ENCODE data around the gene C12orf57.

The C12orf57 gene

DNA sequence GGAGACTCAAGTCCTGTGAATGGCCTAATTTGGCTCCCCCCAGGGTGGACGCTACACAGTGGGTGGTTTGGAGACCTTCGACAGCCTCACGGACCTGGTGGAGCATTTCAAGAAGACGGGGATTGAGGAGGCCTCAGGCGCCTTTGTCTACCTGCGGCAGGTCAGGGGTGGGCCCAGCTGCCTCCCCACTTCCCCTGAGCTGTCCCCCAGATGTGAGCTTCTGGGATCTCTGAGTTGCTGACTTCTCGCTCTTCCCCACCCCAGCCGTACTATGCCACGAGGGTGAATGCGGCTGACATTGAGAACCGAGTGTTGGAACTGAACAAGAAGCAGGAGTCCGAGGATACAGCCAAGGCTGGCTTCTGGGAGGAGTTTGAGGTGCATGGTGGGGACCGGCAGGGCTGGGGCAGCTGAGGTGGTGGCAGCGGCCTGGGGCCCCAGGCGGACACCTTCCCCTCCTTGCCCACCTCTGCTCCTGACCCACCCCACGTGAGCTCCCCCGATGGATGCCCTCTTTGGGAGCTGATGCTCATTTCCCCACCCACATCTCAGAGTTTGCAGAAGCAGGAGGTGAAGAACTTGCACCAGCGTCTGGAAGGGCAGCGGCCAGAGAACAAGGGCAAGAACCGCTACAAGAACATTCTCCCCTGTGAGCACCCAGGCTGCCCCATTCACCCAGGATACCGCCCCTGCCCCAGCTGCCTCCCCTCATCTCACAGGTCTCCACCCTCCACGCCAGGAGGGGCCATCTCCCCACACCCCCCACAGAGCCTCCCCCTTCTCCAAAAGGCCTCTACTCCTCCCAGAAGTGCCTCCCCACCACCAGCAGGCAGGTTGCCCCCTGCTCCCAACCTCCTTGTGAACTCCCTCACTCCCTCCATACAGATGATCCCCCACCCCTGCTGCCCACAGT is 11.5 kb downstream of the C12orf57 start:
- no peak overlapping the region for H3K4me3 ChIP-seq (ENCODE audit: low read depth, low read length)
- DNase-seq (ENCODE audit: low read depth) = no peak
- TF ChIP-seq, protein P1, sequence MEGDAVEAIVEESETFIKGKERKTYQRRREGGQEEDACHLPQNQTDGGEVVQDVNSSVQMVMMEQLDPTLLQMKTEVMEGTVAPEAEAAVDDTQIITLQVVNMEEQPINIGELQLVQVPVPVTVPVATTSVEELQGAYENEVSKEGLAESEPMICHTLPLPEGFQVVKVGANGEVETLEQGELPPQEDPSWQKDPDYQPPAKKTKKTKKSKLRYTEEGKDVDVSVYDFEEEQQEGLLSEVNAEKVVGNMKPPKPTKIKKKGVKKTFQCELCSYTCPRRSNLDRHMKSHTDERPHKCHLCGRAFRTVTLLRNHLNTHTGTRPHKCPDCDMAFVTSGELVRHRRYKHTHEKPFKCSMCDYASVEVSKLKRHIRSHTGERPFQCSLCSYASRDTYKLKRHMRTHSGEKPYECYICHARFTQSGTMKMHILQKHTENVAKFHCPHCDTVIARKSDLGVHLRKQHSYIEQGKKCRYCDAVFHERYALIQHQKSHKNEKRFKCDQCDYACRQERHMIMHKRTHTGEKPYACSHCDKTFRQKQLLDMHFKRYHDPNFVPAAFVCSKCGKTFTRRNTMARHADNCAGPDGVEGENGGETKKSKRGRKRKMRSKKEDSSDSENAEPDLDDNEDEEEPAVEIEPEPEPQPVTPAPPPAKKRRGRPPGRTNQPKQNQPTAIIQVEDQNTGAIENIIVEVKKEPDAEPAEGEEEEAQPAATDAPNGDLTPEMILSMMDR (IDR thresholded peaks at IDR 0.05; ENCODE audit: control insufficient read depth, extremely low read depth, insufficient read depth) = no peak

GRCh38 chr12:6956021-6956727 is 12.4 kb downstream of the C12orf57 start:
- no peak overlapping the region for H3K4me3 ChIP-seq (ENCODE audit: low read depth, low read length)
- TF ChIP-seq, protein P1 (IDR thresholded peaks at IDR 0.05; ENCODE audit: control insufficient read depth, extremely low read depth, insufficient read depth) = no peak
- no peak for DNase-seq (ENCODE audit: low read depth)

DNA sequence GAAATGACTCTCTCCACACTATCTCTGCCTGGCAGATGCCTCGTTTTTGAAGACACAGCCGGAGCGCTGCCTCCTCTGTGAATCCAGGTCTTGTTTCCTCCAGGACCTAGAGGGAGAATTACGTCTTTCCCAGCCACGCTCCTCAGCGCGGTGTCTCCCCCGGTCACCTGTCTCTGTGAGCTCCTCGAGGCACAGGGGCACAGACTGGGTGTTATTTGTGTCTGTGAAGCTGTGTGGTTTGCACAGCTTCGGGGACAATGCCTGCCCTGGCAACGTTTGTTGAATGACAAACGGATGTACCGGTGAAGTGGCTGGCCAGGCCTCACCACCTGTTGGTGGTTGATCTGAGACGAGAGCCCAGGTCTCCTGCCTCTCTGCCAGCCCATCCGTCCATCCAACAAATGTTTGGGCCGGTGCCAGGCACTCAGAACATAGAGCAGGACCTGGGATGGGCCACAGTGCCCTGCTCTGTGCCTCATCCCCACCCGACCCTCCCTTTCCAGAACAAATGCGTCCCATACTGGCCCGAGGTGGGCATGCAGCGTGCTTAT is 13.4 kb downstream of the C12orf57 start:
- TF ChIP-seq, protein P1 (IDR thresholded peaks at IDR 0.05; ENCODE audit: control insufficient read depth, extremely low read depth, insufficient read depth) = no peak
- no peak for DNase-seq (ENCODE audit: low read depth)
- H3K4me3 ChIP-seq (ENCODE audit: low read depth, low read length) = no peak overlapping the region

DNA sequence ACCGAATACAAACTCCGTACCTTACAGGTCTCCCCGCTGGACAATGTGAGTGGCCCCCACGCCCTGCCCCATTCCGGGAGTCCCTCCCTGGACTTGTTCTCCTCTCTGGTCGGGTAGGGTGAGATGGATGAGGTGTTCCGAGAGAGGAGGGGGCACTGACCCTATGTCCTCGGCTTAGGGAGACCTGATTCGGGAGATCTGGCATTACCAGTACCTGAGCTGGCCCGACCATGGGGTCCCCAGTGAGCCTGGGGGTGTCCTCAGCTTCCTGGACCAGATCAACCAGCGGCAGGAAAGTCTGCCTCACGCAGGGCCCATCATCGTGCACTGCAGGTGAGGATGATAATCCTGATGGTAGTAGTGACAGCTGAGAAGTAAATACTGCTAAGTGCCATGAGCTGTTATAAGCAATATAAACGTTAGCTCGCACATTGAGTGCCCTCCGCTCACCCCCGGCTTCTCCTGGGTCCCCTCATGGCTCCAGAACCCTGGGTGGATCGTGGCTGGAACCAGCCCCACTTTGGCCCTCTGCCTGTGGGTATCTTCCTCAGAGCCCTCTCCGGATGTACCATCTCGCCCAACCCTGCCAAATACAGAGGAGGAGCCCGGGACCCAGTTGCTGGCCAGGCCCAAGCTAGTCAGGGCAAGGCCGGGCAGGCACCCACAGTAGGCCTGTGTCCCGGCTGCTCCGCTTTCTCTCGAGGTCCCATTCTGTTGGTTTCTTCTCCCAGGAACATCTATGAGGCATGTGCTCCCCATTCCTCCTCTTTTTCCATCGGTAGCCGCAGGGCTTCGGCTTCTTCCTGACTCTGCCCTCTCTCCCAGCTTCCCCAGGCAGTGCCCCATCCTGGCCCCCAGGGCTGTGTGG is 14.2 kb downstream of the C12orf57 start:
- no peak overlapping the region for H3K4me3 ChIP-seq (ENCODE audit: low read depth, low read length)
- DNase-seq (ENCODE audit: low read depth) = no peak
- TF ChIP-seq, protein P1 (IDR thresholded peaks at IDR 0.05; ENCODE audit: control insufficient read depth, extremely low read depth, insufficient read depth) = no peak

GRCh38 chr12:6958609-6959057 is 14.8 kb downstream of the C12orf57 start:
- DNase-seq (ENCODE audit: low read depth) = no peak
- TF ChIP-seq, protein P1 (IDR thresholded peaks at IDR 0.05; ENCODE audit: control insufficient read depth, extremely low read depth, insufficient read depth) = no peak
- no peak overlapping the region for H3K4me3 ChIP-seq (ENCODE audit: low read depth, low read length)
